HCT116 (cell line): ENCODE data around the gene KIF26A. TPM values are rescaled to one million over a fixed set of nuclear protein-coding genes. Genes with fewer than 3 reads are reported as not detected.

Source experiments
- ATAC-seq: fragments of 200-7000 bp; cut with Tn5 transposase; 2 replicates; pipeline ENCODE4 v1.9.1; 2020; ENCODE audit warnings: mild to moderate bottlenecking, moderate library complexity
- BruUV-seq: library from RNA; stranded (reverse); fragments of 400-500 nt; replicated peaks from 2 replicates; lab custom pipeline; 2021; lab: Mats Ljungman, UMichigan
- CTCF ChIA-PET: fragments of 300-600 bp; sonication (Branson Sonifier 250); formaldehyde crosslinking; loops from one replicate; lab custom pipeline; 2021; ENCODE audit warnings: antibody characterized with exemption; lab: Charles Lee
- POLR2A ChIA-PET: fragments of 300-600, 350-600 bp; sonication (Branson Sonifier 250); formaldehyde crosslinking; loops from one replicate; lab custom pipeline; 2021; ENCODE audit warnings: antibody characterized with exemption; lab: Charles Lee
- RAD21 ChIA-PET, 2 experiments: fragments of 300-600 bp; sonication (Branson Sonifier 250); formaldehyde crosslinking; loops; one replicate each; lab custom pipeline; 2023; ENCODE audit warnings: low total read pairs in 2 of 2; ENCODE audit not compliant: uncharacterized antibody in 2 of 2, unreplicated experiment in 2 of 2, low non-redundant PET in 1 of 2; lab: Charles Lee
- DNase-seq: peaks from one replicate; pipeline ENCODE4 v3.0.0-alpha.2; 2010; ENCODE audit warnings: low read depth, low spot score
- H2AFZ ChIP-seq: fragments of 200-600 bp; shearing (Covaris generic), sonication (generic); 2 replicates; pipeline ENCODE4 v1.6.1; 2017; ENCODE audit warnings: low read depth, mixed run types, mixed read lengths, antibody characterized with exemption, low read length; ENCODE audit not compliant: poor library complexity, severe bottlenecking
- H3K27ac ChIP-seq: 2 replicates; pipeline ENCODE4 v1.5.1; 2012; ENCODE audit warnings: low read depth, low read length
- H3K27me3 ChIP-seq: fragments of 200-600 bp; sonication (generic); 2 replicates; pipeline ENCODE4 v1.6.1; 2016; ENCODE audit warnings: mixed run types, low read length, mixed read lengths; ENCODE audit not compliant: insufficient read depth
- H3K36me3 ChIP-seq, 2 experiments: fragments of 200-500 bp in 1 of 2; fragments of 200-600 bp in 1 of 2; sonication (Bioruptor generic) in 1 of 2; sonication (generic) in 1 of 2; 2 replicates each; pipeline versions ENCODE4 v1.5.1 to v1.6.1; 2014 to 2016; ENCODE audit warnings: low read length in 2 of 2, inconsistent platforms in 1 of 2, mixed read lengths in 1 of 2, mixed run types in 1 of 2; ENCODE audit not compliant: insufficient read depth in 2 of 2, control insufficient read depth in 1 of 2
- H3K4me1 ChIP-seq, 2 experiments: fragments of 200-600 bp in 1 of 2; sonication (generic) in 1 of 2; 2 replicates each; pipeline versions ENCODE4 v1.5.1 to v1.6.1; 2012 to 2017; ENCODE audit warnings: low read length in 2 of 2, inconsistent platforms in 1 of 2, mild to moderate bottlenecking in 1 of 2, mixed read lengths in 1 of 2, mixed run types in 1 of 2, moderate library complexity in 1 of 2; ENCODE audit not compliant: insufficient read depth in 2 of 2, control insufficient read depth in 1 of 2
- H3K4me2 ChIP-seq: fragments of 200-600 bp; sonication (generic); 2 replicates; pipeline ENCODE4 v1.6.1; 2017; ENCODE audit warnings: mixed run types, low read length, mixed read lengths
- H3K4me3 ChIP-seq, 2 experiments: fragments of 200-600 bp in 1 of 2; sonication (generic) in 1 of 2; replicated peaks in 1 of 2; 2 replicates each; pipeline ENCODE4 v1.5.1; 2011 to 2016; ENCODE audit warnings: low read length in 2 of 2, control low read depth in 1 of 2, low read depth in 1 of 2, mild to moderate bottlenecking in 1 of 2, mixed read lengths in 1 of 2, mixed run types in 1 of 2
- H3K79me2 ChIP-seq: fragments of 200-600 bp; sonication (generic); 2 replicates; pipeline ENCODE4 v1.6.1; 2017; ENCODE audit warnings: mild to moderate bottlenecking, mixed run types, low read length, moderate library complexity, mixed read lengths; ENCODE audit not compliant: insufficient read depth
- H3K9ac ChIP-seq: fragments of 200-600 bp; sonication (generic); 2 replicates; pipeline ENCODE4 v1.6.1; 2016; ENCODE audit warnings: low read length, mixed read lengths
- H3K9me2 ChIP-seq: fragments of 200-600 bp; sonication (generic), shearing (Covaris generic); 2 replicates; pipeline ENCODE4 v1.6.1; 2017; ENCODE audit warnings: mixed run types, mild to moderate bottlenecking, moderate library complexity; ENCODE audit not compliant: insufficient read depth
- H3K9me3 ChIP-seq, 2 experiments: fragments of 200-500 bp in 1 of 2; fragments of 200-600 bp in 1 of 2; sonication (Bioruptor generic) in 1 of 2; sonication (generic) in 1 of 2; 2 replicates each; pipeline ENCODE4 v1.6.1; 2014 to 2017; ENCODE audit warnings: low read length in 2 of 2, mixed read lengths in 2 of 2, inconsistent platforms in 1 of 2, low read depth in 1 of 2, mild to moderate bottlenecking in 1 of 2, mixed run types in 1 of 2, moderate library complexity in 1 of 2; ENCODE audit not compliant: control insufficient read depth in 1 of 2, insufficient read depth in 1 of 2
- H4K20me1 ChIP-seq: fragments of 200-600 bp; sonication (generic), shearing (Covaris generic); 2 replicates; pipeline ENCODE4 v1.6.1; 2017; ENCODE audit warnings: mixed run types, mild to moderate bottlenecking, moderate library complexity; ENCODE audit not compliant: insufficient read depth
- CBX3 ChIP-seq: IDR thresholded peaks from 2 replicates; pipeline ENCODE4 v1.6.1; 2012; ENCODE audit warnings: low read depth
- CEBPB ChIP-seq: IDR thresholded peaks from 2 replicates; pipeline ENCODE4 v1.6.1; 2012; ENCODE audit warnings: low read depth
- EGR1 ChIP-seq: IDR thresholded peaks from 2 replicates; pipeline ENCODE4 v1.6.1; 2012; ENCODE audit warnings: low read depth
- ELF1 ChIP-seq: IDR thresholded peaks from 2 replicates; pipeline ENCODE4 v1.6.1; 2012; ENCODE audit warnings: low read depth, borderline replicate concordance
- EZH2 ChIP-seq: fragments of 200-600 bp; sonication (generic); IDR thresholded peaks from 2 replicates; pipeline ENCODE4 v1.6.1; 2017; ENCODE audit warnings: antibody characterized with exemption, mixed run types
- JUND ChIP-seq: IDR thresholded peaks from 2 replicates; pipeline ENCODE4 v1.6.1; 2012
- POLR2A ChIP-seq: IDR thresholded peaks from 2 replicates; pipeline ENCODE4 v1.7.0; 2011; ENCODE audit warnings: borderline replicate concordance; ENCODE audit not compliant: insufficient read depth, insufficient read length; ENCODE audit errors: extremely low read depth
- POLR2AphosphoS5 ChIP-seq: IDR thresholded peaks from 2 replicates; pipeline ENCODE4 v1.6.1; 2011; ENCODE audit warnings: mild to moderate bottlenecking, low read depth, low read length, moderate library complexity
- SIN3A ChIP-seq: IDR thresholded peaks from 2 replicates; pipeline ENCODE4 v1.6.1; 2012; ENCODE audit warnings: low read depth
- intact Hi-C: fragments of 100-400 bp; cut with micrococcal nuclease; formaldehyde crosslinking; loops from 2 replicates; pipeline ENCODE4 v1.10.0; 2022
- total RNA-seq: library from RNA; stranded (reverse); gene quantifications from one replicate; pipeline ENCODE4 v1.2.1, GENCODE V29; 2021; ENCODE audit not compliant: unreplicated experiment

Gene KIF26A
- total RNA-seq, 1 experiment from 2014 or later: 10.2 TPM

GRCh38 chr14:104098272-104099095 lies 39.9 kb upstream of the KIF26A start:
- Histone ChIP-seq H3K27ac (no peak overlapping the region), H3K9me2 (no peaks in the 10 kb centered on the region), H4K20me1 (no peaks in the 10 kb centered on the region), H2AFZ (no peak overlapping the region), H3K9ac (no peak overlapping the region), H3K79me2 (no peaks in the 10 kb centered on the region), H3K4me3 (no peak overlapping the region), H3K4me1 (peaks cover 15 to 26% of the 10 kb centered on the region in 2 experiments), H3K27me3 (no peaks in the 10 kb centered on the region), H3K4me2 (no peak overlapping the region), H3K36me3 (no peaks in the 10 kb centered on the region), H3K9me3 (no peaks in the 10 kb centered on the region)
- ChIA-PET RAD21 (no interaction called here), POLR2A (no interaction called here), CTCF (no interaction called here)
- no peak for DNase-seq
- no TSS peak for BruUV-seq
- TF ChIP-seq SIN3A (no peak), EZH2 (no peak), JUND (no peak), ELF1 (no peak), EGR1 (no peak)
- ATAC-seq: no peak
- intact Hi-C loops: no loop called here

- no peaks in the 10 kb centered on the region for H3K9me3 ChIP-seq
- H3K9me2 ChIP-seq: no peaks in the 10 kb centered on the region
- no peak overlapping the region for H3K4me2 ChIP-seq
- POLR2A ChIA-PET: no interaction called here
- H3K4me3 ChIP-seq: no peak overlapping the region
- no peak for DNase-seq
- TF ChIP-seq POLR2AphosphoS5 (no peak), CBX3 (no peak), POLR2A (no peak), CEBPB (no peak)
- TF ChIP-seq, all 23 proteins: peak for 0
- no peaks in the 10 kb centered on the region for H3K79me2 ChIP-seq
- no peaks in the 10 kb centered on the region for H3K36me3 ChIP-seq
- no peak for ATAC-seq
- no peak overlapping the region for H2AFZ ChIP-seq
- no TSS peak for BruUV-seq
- intact Hi-C loops: no loop called here
- ChIA-PET CTCF (no interaction called here), RAD21 (no interaction called here)
- H4K20me1 ChIP-seq: no peaks in the 10 kb centered on the region
- no peak overlapping the region for H3K9ac ChIP-seq
- no peak overlapping the region for H3K27ac ChIP-seq
- no peaks in the 10 kb centered on the region for H3K27me3 ChIP-seq
- H3K4me1 ChIP-seq: peaks cover 9 to 19% of the 10 kb centered on the region in 2 experiments
Observed at GRCh38 chr14:104099096-104100041, 39.0 kb upstream of the KIF26A start.
